SW480 (cell line): ENCODE results near the gene KRT81.
"Not testable (repeated sequence)": the region's sequence is repeated elsewhere in the genome, so short reads cannot be mapped to it uniquely, and the experiment has no call there.

Experiments
- DNase-seq: peaks from one replicate; pipeline ENCODE4 v3.0.0-alpha.2; 2016; ENCODE audit warnings: low spot score

KRT81 gene

GRCh38 chr12:52317468-52318052 lies 26.2 kb upstream of the KRT81 start:
- DNase-seq = no peak

- DNase-seq = no peak
Observed at GRCh38 chr12:52316701-52317100, 25.4 kb upstream of the KRT81 start.

- DNase-seq = no peak
Observed at GRCh38 chr12:52316290-52316689, 25.0 kb upstream of the KRT81 start.

- DNase-seq = not testable (repeated sequence)
Observed at GRCh38 chr12:52315721-52316120, 24.4 kb upstream of the KRT81 start.

GRCh38 chr12:52314511-52314910 lies 23.2 kb upstream of the KRT81 start:
- no peak for DNase-seq

GRCh38 chr12:52313926-52314325 lies 22.6 kb upstream of the KRT81 start:
- DNase-seq = no peak

- no peak for DNase-seq
Observed at GRCh38 chr12:52313461-52313860, 22.1 kb upstream of the KRT81 start.

- no peak for DNase-seq
Observed at GRCh38 chr12:52312086-52312485, 20.8 kb upstream of the KRT81 start.

GRCh38 chr12:52311285-52311648 lies 19.9 kb upstream of the KRT81 start:
- DNase-seq = no peak

- no peak for DNase-seq
Observed at GRCh38 chr12:52310622-52311284, 19.4 kb upstream of the KRT81 start.

GRCh38 chr12:52308806-52309425 lies 17.6 kb upstream of the KRT81 start:
- DNase-seq = no peak

GRCh38 chr12:52307836-52308805 lies 16.8 kb upstream of the KRT81 start:
- DNase-seq = peak; percentile 79

GRCh38 chr12:52306731-52307130 lies 15.4 kb upstream of the KRT81 start:
- no peak for DNase-seq

- DNase-seq = peak; percentile 17
Observed at GRCh38 chr12:52305921-52306705, 14.8 kb upstream of the KRT81 start.

- DNase-seq = peak; percentile 20
Observed at GRCh38 chr12:52304941-52305411, 13.6 kb upstream of the KRT81 start.

- not testable (repeated sequence) for DNase-seq
Observed at GRCh38 chr12:52302242-52302914, 11.0 kb upstream of the KRT81 start.

- not testable (repeated sequence) for DNase-seq
Observed at GRCh38 chr12:52301721-52302120, 10.4 kb upstream of the KRT81 start.

GRCh38 chr12:52300796-52301691 lies 9.7 kb upstream of the KRT81 start:
- no peak for DNase-seq

GRCh38 chr12:52298677-52299190 lies 7.4 kb upstream of the KRT81 start:
- no peak for DNase-seq
